GM21825 (cell line): ENCODE measurements around the gene SART1.

Experiments used
- ATAC-seq: cut with Tn5 transposase; IDR thresholded peaks from one replicate; pipeline ENCODE4 v1.9.1; 2021; ENCODE audit warnings: mild to moderate bottlenecking, moderate library complexity; ENCODE audit not compliant: unreplicated experiment

Gene SART1

DNA sequence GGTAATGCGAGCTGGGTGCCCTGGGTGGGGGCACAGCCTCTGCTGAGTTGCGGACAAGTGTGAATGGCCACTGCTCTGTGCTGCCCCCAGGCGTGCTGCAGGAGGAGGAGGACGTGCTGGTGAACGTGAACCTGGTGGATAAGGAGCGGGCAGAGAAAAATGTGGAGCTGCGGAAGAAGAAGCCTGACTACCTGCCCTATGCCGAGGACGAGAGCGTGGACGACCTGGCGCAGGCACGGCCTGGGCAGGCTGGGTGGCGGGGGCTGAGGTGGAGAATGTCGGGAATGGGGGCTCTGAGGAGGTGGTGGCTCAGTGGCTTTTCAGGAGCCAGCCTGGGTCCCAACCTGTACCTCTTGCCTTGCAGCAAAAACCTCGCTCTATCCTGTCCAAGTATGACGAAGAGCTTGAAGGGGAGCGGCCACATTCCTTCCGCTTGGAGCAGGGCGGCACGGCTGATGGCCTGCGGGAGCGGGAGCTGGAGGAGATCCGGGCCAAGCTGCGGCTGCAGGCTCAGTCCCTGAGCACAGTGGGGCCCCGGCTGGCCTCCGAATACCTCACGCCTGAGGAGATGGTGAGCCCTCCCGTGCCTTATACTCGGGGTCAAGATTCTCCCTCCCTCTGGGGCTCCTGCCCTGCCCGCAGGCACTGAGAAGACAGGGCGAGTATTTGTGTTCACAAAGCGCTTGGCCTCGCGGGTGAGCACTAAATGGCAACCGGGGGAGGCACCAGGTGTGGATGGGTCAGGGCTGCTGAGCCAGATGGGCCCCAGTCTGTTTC lies 4.6 kb downstream of the SART1 start:
- no peak for ATAC-seq

DNA sequence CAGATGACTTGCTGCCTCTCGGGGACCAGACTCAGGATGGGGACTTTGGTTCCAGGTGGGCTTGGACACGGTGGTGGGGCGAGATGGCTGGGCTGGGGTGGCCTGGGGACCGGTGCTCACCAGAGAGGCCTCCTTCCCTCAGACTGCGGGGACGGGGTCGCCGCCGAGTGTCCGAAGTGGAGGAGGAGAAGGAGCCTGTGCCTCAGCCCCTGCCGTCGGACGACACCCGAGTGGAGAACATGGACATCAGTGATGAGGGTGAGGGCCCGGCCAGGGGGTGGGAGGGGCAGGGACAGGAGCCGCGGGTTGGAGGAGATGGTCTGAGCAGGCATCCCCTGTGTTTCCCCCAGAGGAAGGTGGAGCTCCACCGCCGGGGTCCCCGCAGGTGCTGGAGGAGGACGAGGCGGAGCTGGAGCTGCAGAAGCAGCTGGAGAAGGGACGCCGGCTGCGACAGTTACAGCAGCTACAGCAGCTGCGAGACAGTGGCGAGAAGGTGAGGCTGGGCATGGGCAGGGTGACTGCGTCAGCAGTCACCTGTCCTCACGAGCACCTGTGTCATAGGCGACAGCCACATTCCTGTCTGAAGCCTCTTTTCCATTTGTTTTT lies 5.9 kb downstream of the SART1 start:
- ATAC-seq, result no peak

DNA sequence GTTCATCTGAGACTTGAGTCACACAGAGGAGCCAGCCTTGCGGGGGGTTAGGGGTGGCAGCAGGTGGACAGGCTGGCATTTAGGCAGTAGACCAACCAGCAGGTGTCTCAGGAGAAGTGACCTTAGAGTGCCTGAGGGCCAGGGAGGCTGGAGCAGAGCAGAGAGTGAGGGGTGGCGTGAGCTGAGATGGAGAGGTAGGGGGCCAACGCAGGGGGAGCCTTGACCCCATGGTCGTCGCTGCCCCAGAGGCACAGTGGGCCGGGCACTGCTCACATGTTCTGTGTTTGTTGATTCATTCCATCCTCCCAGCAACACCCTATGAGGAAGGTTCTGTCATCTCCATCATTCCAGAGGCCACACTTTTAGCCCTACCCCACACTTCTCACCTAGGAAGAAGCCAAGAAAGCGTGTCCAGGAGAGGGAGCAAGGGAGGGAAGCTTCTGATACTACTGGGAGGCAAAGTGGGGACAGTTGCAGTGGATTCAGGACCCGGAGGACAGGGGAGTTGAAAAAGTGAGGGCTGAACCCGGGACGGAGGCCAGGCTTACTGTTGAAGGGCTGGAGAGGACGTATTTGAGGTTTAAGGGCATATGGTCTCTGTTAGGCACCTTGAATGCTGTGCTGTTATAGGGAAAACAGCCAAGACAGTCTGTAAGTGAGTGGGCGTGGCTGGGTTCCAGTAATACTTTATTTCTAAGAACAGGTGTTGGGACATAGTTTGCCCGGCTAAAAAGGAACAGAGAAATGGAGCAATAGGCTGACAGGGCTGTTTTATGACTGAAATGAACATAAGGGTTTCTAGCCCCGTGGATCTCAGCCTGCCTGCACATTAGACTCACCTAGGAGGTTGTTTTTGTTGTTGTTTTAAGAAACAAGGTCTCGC lies 7.3 kb downstream of the SART1 start:
- ATAC-seq, result no peak

DNA sequence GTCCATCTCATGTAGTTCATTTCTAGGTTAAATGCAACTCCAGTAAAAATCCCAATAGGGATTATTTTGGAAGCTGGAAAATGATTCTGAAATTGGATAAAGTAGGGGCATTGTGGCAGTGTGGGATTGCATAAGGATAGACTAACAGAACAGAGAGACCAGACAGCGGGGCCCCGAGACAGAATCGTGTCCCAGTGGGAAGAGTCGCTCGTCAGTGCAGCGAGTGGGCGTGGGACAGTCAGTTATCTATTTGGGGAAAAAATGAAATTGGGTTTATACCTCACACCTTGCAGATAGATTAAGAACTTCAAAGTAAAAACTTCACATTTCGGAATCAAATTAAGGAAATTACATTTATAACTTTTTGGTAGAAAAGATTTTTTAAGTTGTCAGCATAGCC lies 10.6 kb downstream of the SART1 start:
- ATAC-seq, result no peak

DNA sequence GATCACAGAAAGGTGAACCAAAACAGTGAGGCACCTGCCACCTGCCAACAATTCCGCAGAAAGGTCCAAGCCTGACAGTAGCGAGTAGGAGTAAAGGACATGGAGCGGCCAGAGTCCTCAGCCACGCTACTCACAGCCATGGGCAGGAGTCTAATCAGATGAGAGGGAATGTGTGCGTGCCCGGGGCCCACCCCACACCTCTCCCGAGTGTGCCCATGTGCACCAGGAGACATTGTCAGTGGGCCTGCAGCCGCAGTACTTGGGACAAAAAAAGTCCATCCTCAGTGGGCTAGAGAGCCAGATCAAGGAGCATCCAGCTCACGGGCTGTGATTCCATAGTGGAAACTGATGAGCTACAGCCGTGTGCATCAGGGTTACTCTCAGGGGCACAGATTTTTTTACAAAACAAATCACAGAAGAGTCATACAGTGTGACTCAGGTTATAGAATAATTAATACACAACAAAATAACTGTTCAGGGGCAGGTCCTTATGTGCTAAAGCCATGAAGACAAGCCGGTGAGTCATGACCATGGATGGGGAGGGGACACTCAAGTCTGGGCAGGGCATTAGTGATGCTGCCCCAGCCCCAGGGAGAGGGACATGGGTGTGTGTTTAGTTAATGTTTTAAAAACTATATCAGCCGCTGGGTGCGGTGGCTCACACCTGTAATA lies 12.0 kb downstream of the SART1 start:
- ATAC-seq, result no peak

DNA sequence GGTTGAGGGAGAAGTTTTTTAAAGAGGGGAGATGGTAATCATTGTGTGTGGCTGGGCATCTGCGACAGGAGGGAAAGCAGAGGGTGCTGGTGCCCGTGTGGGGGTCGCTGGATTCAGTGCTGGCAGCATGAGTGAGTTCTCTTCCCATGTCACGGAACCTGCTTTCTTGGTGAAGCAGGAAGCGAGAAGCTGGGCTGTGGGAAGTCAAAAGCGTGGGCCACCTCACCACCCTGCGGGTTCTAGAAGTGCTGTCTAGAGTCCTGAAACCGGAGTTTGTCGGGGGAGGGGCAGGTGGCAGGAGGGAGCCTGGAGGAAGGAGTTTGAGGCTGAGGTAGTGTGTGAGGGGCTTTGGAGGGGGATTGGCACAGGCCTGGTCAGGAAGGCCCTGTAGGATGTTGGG lies 14.2 kb downstream of the SART1 start:
- ATAC-seq, result no peak

DNA sequence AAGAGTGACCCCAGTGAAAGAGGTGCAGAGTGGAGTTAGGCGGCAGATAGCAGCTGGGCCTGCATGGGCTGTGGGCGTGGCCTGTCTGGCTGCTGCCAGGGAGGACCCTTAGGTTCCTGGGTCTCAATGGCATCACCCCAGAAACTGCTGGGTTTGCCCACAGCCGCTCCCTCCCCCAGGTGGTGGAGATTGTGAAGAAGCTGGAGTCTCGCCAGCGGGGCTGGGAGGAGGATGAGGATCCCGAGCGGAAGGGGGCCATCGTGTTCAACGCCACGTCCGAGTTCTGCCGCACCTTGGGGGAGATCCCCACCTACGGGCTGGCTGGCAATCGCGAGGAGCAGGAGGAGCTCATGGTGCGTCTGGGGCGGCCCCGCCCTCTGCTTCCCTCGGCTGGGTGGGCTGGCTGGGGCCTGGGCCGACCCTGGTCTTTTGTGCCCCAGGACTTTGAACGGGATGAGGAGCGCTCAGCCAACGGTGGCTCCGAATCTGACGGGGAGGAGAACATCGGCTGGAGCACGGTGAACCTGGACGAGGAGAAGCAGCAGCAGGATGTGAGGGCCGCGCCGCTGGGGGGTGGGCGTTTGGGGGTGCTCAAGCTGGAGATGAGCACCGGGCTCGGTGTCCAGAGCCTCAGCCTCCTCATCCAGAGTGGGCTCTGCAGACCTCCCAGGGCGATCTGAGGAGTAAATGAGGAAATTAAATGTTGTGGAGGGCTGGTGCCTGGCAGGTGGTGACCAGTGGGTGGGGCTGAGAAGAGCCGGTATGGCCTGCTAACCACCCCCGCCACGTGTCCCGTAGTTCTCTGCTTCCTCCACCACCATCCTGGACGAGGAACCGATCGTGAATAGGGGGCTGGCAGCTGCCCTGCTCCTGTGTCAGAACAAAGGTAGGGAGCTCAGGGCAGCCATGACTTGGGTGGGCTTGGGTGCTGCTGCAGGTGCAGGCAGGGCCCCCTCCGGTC lies 15.0 kb downstream of the SART1 start:
- no peak for ATAC-seq

DNA sequence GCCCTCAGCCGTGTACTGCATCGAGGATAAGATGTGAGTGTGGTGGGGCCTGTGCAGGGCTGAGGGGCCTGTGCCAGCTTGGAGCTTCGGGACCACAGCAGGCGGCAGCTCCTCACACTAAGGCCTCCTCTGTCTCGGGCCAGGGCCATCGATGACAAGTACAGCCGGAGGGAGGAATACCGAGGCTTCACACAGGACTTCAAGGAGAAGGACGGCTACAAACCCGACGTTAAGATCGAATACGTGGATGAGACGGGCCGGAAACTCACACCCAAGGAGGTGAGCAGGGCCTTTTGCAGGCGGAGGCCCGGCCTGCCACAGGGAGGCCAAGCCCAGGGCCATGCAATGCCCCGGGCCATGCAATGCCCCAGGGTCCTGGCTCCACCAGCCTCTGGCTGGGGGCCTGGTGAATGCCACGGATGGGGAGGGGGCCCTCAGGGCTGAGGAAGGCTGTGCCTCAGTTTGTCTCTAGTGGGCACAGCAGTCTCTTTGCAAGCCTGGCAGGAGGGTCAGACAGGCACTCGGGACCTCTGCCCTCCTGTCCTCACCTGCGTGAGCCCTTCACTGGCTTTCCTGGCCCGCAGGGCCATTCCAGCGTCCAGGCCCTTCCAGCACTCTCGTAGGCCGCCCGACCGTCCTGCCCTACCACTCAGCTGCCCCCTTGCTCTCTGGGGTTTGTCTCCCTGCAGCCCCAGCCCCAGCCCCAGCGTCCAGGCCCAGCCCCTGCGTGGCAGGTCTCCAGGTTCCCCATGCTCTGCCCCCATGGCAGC lies 16.3 kb downstream of the SART1 start:
- no peak for ATAC-seq

DNA sequence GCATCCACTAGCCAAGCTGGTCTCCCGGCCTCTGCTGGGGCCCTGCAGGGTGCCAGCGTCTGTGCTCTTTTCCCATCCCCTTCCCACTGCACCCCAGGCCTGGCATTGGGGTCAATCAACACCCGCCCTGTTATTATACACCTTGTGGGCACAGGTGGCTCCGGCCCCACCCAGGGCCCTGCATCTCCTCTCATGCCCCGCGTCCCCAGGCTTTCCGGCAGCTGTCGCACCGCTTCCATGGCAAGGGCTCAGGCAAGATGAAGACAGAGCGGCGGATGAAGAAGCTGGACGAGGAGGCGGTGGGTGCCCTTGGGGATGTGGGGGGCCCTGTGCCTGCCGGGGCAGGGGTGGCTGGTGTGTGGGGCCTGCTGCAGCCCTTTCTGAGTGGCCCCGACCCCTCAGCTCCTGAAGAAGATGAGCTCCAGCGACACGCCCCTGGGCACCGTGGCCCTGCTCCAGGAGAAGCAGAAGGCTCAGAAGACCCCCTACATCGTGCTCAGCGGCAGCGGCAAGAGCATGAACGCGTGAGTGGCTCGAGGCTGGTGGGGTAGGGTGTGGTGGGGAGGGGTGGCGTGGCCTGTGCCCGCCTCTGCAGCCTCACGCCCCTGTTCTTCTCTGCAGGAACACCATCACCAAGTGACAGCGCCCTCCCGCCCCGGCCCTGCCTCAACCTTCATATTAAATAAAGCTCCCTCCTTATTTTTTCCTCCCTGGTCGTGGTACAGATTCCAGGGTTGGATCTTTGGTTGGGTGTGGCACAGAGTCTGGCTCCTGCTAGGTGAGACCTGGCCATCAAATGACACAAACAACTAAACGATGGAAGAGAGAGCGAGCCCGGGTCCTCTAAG lies 17.1 kb downstream of the SART1 start:
- no peak for ATAC-seq

DNA sequence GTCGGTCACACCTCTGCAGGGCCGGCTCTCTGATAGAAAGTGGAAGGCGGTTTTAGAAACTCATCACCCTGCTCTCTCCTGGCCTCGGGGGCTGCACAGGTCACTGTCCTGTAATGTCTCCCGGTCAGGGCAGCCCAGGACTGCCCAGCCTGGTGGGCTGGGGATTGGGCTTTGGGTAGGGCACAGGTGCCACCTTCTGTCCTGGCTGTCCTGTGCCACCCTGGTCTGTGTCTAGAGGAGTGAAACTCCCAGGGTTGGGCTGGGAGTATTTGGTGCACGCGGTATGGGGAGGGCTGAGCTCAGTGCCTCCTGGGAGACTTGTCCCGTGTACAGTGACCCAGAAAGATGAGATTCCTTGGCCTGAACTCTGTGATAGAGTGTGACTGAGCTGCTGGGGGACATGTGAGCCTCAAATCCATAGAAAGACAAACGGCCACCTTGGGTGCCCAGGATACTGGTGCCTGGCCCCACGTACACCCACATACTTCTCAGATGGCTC lies 17.8 kb downstream of the SART1 start:
- ATAC-seq, result no peak

DNA sequence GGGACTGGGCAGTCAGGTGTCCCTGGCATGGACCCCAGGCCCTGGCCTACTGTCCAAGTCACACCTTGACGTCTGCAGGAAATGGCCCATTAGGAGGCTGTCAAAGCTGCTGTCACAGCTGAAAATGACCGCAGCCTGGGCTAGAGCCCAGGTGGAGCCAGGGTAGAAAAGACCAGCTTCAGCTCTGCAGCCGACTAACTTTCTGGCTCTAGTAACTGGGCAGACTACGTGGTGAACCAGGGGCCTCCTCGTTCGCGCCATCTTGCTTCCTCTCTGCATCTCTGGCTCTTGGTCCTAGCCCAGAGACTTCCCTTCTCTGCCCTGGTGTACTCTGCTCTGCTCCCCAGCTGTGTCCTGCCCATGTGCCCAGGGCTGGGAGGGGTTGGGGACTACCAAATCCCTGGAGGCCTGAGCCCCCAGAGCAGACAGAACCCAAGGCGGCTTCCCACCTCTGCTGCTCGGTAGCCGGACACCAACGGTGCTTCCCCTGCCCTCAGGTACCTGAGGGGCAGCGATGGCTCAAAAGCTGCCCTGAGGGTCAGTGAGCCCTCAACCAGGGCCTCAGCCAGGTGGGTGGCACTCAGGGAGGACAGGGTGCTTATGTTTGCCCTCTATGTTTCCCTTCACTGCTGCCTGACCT lies 19.7 kb downstream of the SART1 start:
- ATAC-seq, result no peak

DNA sequence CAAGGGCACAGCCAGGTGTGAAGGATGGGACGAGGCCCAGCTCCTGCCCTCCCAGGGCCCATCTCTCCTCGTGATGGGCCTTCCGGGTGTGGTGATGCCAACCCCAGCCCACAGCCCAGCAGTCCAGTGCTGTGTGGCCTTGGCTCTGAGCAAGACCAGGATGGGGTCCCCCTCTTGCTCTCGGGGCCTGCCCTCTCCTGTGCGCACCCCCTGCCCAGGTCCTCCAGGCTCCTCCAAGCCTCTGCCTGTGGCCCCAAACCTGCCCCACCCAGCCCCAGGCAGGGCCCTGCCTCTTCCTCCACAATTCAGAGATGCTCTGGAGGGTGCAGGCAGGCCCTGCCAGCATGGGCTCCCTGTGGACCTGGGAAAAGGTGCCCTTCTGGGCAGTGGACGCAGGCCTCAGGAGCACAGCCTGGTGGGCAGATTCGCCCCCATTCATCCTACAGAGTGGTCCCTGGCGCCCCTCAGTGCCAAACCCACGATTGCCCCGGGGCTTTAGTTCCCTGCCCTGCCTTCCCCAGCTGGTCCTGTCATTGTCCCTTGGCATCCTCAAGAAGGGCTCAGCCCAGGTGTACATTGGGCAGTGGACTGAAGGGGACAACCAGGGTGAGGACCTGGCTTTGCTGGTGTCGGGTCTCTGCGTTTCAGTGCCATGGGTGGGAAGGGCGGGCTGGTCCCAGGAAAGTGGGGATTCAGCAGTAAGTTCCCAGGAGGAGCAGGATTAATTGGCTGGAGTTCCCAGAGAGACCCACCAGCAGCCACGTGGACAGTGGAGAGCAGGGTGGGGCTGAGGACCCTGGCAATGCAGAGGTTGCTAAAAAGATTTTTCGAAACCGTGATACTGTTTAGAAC lies 20.7 kb downstream of the SART1 start:
- ATAC-seq, result no peak

DNA sequence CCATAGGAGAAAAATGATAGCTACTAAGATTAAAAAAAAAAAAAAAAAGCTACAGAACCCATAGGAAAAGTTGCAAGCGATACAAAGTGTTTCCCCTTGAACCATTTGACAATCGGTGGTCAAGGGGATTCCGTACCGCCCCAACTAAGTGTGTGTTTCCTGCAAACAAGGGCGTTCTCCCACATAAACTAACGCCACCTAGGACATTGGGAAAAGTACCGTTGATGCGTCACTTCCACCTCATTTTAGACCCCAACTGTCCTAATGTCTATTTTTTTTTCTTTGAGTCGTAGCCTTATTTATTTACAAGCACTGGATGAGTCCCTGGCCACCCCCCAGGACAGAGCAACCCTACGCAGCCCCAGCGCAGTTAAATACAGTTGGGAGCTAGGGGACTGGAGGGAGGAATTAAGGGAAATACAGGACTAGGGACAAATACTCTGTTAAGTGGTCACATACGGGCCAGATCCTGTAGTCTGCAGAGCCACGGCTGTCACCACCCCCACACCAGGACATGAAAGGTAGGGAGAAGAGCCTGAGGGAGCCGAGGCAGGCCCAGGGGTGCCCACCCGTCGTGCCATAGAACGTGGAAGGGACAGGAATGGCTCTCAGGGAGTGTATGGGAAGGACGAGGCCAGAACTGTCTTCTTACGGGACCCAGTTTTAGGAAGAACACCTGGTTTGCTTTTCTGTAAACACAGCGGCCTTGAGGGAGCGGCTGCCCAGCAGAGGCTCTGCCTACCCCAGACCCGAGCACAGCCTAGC lies 21.5 kb downstream of the SART1 start:
- ATAC-seq, result no peak

DNA sequence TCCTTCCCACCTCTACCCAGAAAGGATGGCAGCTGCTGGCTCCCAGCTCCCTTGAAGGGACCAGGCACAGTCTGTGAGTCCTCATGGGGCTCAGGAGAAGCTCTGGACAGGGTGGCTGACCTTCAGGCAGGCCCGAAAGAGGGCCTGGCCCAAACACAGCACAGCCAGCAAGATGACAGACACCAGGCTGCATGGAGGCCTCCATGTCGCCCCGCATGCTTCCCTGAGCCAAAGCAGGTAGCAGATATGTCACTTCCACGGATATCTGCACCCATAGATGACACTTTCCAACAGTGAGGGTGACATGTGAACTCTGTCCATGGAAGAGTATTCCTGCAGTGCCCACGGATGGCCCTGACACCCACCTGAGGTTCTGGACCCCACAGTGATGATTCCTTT lies 22.1 kb downstream of the SART1 start:
- no peak for ATAC-seq

DNA sequence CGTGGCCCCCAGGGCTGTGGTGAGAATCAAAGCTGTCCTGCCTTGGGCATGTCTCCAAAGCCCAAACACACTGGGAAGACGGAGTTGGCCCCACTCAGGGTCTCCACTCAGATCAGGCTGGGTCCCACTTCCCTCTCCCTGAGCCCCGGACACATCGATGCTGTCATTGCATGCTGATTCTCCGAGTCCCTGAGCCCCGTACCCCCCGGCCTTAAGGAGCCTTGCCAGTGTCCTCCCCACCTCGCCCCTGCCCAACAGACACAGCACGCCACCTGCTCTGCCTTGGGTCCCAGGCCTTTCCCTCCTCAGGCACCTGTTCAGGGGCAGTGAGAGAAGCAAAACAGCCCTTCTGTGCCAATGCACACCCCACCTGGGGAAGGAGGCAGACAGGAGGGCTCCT lies 25.8 kb downstream of the SART1 start:
- no peak for ATAC-seq
